Activated CD4-positive, alpha-beta memory T cell treated with anti-CD3 and anti-CD28 coated beads, Interleukin-2, amount 10 ng/mL, durations not matched to agents 7 days and 5 days (primary cell): ENCODE data around the gene FASN. TPM values are rescaled to one million over a fixed set of nuclear protein-coding genes. Genes with fewer than 3 reads are reported as not detected.

Experiments used
- CTCF ChIA-PET: fragments of 350-600 bp; sonication (Branson Sonifier 250); formaldehyde crosslinking; loops from one replicate; lab custom pipeline; 2021; ENCODE audit warnings: antibody characterized with exemption, inconsistent platforms; lab: Charles Lee
- POLR2A ChIA-PET: fragments of 350-600 bp; sonication (Branson Sonifier 250); formaldehyde crosslinking; loops from one replicate; lab custom pipeline; 2021; ENCODE audit warnings: antibody characterized with exemption; lab: Charles Lee
- DNase-seq: peaks from one replicate; pipeline ENCODE4 v3.0.0-alpha.2; 2020
- H3K27ac Mint-ChIP-seq: one replicate; pipeline ENCODE4 v1.8.0; 2021; ENCODE audit warnings: mild to moderate bottlenecking, mixed read lengths
- H3K27me3 Mint-ChIP-seq: one replicate; pipeline ENCODE4 v1.8.0; 2021; ENCODE audit warnings: mixed read lengths
- H3K36me3 Mint-ChIP-seq: one replicate; pipeline ENCODE4 v1.8.0; 2021; ENCODE audit warnings: low read depth, mixed read lengths
- H3K4me1 Mint-ChIP-seq: one replicate; pipeline ENCODE4 v1.8.0; 2021; ENCODE audit warnings: mixed read lengths
- H3K4me3 Mint-ChIP-seq: one replicate; pipeline ENCODE4 v1.8.0; 2021; ENCODE audit warnings: mild to moderate bottlenecking, mixed read lengths
- H3K9me3 Mint-ChIP-seq: one replicate; pipeline ENCODE4 v1.8.0; 2021; ENCODE audit warnings: mixed read lengths
- total RNA-seq, 2 experiments: library from RNA; stranded (reverse); gene quantifications; one replicate each; pipeline ENCODE4 v1.2.3, GENCODE V29; 2021

FASN gene
- total RNA-seq, 2 experiments from 2014 or later, result 181 to 191 TPM

DNA sequence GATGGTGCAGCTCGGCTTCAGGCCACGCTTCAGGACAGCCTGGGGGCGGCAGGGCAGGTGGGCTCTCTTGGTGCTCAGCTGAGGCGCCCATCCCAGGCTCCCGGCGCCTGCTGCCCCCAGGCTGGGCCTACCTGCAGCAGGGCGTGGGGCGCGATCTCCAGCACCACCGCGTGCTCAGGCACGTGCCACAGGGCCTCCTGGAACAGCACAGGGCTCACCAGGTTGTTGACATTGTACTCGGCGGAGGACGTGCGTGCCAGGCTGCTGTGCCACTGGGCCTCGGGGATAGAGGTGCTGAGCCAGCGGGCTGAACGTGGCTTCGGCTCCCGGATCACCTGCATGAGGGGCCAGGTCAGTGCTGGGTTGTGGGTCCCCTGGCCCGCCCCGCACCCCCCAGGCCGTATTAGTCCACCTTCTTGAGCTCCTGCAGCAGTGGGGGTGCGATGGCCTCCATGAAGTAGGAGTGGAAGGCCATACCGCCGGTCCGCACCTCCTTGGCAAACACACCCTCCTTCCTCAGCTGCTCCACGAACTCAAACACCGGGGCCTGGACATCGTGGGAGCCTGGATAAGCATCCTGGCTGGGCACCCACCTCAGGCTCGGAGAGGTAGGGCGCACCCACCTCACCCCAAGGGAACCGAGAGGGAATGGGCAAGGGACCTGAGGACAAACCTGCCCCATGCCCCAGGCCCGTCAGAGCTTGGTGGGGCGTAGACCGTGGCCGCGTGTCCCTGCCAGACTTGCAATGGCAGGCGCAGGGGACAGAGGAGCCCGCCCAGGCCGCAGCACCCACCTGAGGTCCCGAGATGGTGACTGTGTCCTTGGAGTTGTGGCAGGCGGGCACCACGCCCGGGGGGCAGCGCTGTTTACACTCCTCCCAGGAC, 9.0 kb downstream of the FASN start:
- Mint-ChIP-seq H3K36me3 (peaks cover 31% of the 10 kb centered on the region), H3K9me3 (no peaks in the 10 kb centered on the region), H3K27ac (no peak overlapping the region), H3K4me3 (no peak overlapping the region), H3K4me1 (peaks cover 2% of the 10 kb centered on the region), H3K27me3 (no peaks in the 10 kb centered on the region)
- ChIA-PET CTCF (no interaction called here), POLR2A (interaction anchor here (0.8 to 1.8 kb wide), 3 partner anchors 9 to 17 kb away, joined by 3 to 4 read pairs (median 4); partner anchors contain the start of gene FASN)
- no peak for DNase-seq

DNA sequence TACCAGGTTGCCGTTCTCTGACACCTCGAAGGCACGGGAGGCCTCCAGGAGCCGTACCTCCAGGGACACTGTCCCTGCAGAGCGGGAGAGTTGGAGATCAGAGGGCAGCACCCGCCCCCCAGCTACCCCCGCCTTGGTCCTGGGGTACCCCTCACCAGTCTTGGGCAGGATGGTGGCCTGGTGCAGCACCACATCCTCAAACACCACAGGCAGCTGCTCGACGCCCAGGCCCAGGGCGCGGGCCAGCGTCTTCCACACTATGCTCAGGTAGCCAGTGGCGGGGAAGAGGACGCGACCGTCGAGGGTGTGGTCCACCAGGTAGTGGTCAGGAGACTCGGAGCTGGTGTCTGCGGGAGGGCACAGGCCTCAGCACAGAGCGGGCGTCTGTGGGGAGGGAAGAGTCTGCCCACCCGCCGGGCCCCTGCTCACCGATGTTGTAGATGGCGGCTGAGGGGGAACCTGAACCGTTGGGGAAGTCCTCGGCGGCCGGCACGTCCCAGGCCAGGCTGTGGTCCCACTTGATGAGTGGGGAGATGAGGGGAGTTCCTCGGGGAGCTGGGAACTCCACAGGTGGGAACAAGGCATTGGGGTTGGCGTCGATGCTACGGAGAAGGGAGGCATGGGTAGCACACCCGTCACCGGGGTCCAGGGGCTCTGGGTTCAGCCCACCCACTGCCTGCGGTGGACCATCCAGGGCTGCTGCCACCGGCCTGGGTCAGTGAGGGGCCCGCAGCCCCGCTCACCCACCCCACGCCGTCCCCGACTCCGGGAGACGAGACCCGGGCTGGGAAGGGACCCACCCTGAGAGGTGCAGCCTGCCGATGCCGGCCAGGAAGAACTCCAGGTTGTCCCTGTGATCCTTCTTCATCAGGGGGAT, 9.8 kb downstream of the FASN start:
- no peak for DNase-seq

DNA sequence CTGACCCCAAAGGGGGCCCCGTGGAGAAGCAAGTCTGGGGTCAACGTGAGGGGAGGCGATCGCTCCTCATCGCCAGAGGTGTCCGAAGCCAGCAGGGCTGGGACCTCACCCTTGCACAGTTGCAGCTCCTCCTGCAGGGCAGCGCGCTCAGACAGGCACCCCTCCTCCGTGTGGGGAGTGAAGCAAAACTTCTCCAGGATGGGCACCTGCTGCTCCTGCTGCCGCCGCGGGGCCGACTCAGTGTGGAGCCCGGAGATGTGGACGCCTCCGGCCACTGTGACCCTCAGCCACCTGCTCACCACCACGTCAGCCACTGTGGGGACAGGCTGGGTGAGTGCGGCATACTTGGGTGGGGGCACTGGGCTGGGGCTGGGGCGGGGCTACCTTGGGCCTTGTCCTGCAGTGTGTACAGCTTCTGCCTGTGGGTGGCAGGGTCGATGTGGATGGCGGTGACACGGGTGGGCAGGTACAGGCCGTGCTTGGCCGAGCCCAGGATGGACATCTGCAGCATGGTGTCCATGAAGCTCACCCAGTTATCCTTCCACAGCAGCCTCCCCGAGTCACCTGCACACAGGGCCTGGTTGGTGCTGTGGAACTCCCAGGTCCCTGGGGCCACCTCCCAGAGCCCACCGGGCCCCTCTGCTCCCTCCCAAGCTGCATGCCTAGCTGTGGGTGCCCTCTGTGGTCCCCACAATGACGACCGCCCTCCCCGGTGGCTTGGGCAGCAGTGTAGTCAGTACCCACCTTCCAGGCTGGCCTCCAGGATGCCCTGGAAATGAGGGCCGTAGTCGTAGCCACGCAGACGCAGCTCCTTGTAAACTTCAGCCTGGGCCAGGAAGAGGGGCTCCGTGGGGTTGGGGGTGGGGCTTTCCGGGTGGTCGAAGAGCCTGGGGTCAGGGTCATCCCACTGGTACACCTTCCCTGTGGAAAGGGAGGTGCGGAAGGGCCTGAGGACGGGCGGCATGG, 10.8 kb downstream of the FASN start:
- H3K27me3 Mint-ChIP-seq, result no peaks in the 10 kb centered on the region
- no peaks in the 10 kb centered on the region for H3K4me1 Mint-ChIP-seq
- POLR2A ChIA-PET, result interaction anchor here (0.9 to 1.8 kb wide), 3 partner anchors 11 to 21 kb away, joined by 3 to 4 read pairs (median 3); no protein-coding TSS in a partner anchor
- no peak overlapping the region for H3K4me3 Mint-ChIP-seq
- H3K9me3 Mint-ChIP-seq, result no peaks in the 10 kb centered on the region
- no peak for DNase-seq
- CTCF ChIA-PET, result no interaction called here
- peaks cover 37% of the 10 kb centered on the region for H3K36me3 Mint-ChIP-seq
- no peak overlapping the region for H3K27ac Mint-ChIP-seq

More for the DNA sequence above, 9.8 kb downstream of the FASN start:
- H3K9me3 Mint-ChIP-seq, result no peaks in the 10 kb centered on the region
- ChIA-PET CTCF (no interaction called here), POLR2A (interaction anchor here (0.9 to 1.8 kb wide), 4 partner anchors 10 to 22 kb away, joined by 3 to 4 read pairs (median 3); no protein-coding TSS in a partner anchor)
- no peaks in the 10 kb centered on the region for H3K4me1 Mint-ChIP-seq
- peaks cover 32% of the 10 kb centered on the region for H3K36me3 Mint-ChIP-seq
- no peak overlapping the region for H3K27ac Mint-ChIP-seq
- no peaks in the 10 kb centered on the region for H3K27me3 Mint-ChIP-seq
- no peak overlapping the region for H3K4me3 Mint-ChIP-seq

DNA sequence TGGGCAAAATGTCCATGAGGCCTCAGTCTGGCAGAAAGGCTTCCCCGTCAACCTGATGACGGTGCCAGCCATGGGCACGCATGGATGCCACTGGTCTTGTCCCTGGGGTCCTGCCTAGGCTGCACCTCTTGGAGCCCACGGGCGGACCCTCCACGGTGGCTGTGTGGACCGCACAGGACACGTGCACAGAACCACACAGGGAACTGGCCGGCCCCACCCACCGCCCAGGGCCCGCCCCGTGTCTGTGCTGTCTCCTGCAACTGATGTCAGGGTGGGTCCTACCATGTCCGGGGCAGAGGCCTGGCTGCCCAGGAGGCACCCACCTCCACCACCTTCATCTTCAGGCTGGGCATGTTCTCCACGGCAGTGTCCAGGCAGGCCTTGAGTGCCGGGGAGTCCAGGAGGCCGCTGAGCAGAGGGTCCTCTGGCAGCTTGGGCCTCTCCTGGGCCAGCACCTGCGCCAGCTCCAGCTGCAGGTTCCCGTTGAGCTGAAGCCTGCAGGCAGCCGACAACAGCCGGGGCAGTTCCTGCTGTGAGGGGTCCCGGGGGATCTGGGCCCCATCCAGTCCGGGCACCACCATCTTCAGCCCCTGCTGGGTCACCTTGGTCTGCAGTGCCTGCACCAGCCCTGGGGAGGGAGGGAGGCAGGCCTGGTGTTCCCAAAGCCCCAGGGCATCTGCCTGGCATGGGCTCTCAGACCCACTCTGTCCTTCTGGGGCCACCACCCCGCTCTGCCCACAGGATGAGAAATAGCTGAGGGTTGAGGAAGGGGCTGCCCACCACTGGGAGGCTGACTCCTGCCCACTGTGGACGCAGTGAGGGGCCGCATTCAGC, 11.9 kb downstream of the FASN start:
- Mint-ChIP-seq H3K9me3 (no peaks in the 10 kb centered on the region), H3K27me3 (no peaks in the 10 kb centered on the region), H3K4me3 (no peak overlapping the region), H3K27ac (no peak overlapping the region), H3K4me1 (no peaks in the 10 kb centered on the region), H3K36me3 (peaks cover 36% of the 10 kb centered on the region)
- no peak for DNase-seq
- ChIA-PET POLR2A (interaction anchor here (1.5 kb wide), 1 partner anchor 12 kb away, joined by 3 read pairs; no protein-coding TSS in a partner anchor), CTCF (no interaction called here)

DNA sequence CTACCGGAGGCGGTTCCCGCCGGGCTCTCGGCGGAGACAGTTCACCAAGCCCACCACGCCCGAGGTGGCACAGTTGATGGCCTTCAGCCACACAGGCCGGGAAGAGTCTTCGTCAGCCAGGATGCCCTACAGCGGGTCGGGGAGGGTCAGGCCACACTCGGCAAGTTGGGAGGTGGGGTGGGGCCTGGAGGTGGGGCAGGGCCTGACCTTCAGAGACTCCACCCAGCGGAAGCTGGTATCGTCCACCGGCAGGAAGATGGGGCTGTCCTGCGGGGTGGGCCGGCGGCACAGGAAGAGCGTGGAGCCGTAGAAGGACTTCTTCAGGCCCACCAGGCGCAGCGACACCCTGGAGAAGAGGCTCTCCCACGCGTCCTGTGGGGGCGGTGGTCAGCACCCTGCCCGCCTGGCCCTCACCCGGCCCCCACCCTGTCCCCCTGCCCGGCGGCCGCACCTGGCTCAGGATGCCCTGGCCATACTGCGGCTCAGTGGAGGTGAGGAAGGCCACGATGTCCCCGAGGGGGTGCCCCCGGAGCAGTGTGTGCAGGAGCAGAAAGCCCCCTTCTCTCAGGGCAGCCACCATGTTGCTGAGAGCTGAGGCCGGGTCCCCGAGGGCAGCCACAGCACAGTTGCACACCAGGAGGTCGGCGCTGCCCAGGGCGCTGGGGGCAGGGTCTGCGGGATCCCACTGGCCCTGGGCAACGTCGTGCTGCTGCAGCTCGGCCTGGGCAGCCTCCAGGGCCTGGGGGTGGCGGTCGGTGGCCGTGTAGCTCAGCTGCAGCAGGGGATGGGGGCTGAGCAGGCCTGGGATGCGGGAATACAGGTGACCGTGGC, 12.8 kb downstream of the FASN start:
- DNase-seq, result no peak
- POLR2A ChIA-PET, result no interaction called here
- H3K9me3 Mint-ChIP-seq, result no peaks in the 10 kb centered on the region
- no peaks in the 10 kb centered on the region for H3K27me3 Mint-ChIP-seq
- peaks cover 32% of the 10 kb centered on the region for H3K36me3 Mint-ChIP-seq
- H3K4me1 Mint-ChIP-seq, result no peaks in the 10 kb centered on the region
- no peak overlapping the region for H3K27ac Mint-ChIP-seq
- H3K4me3 Mint-ChIP-seq, result no peak overlapping the region
- CTCF ChIA-PET, result no interaction called here

DNA sequence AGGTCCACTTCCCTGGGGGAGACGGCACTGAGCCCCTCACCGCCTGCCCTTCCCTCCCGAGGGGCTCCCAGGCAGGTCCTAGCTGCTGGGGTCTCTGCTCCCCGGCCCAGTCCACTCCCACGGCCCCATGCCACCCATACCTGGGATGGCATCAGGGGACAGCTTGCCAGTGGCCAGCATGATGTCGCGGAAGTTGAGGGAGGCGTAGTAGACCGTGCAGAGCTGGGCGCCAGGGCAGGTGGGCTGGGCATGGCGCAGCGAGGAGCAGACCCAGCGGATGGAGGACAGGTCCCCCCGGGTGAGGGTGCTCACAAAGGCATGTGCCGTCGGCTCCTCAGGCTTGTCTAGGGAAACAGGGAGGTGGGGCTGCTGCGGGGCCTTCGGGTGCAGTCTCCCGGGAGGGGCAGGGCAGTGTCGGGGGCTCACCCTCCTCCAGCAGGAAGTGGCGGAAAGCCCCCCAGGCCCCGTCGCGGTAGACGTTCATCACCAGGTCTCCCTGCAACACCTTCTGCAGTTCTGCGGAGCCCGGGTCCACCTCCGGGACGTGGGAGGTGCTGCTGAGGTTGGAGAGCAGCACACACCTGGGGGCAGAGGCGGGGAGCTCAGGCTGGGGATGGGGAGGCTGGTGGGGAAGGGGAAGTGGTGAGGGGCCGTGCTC, 13.5 kb downstream of the FASN start:
- Mint-ChIP-seq H3K36me3 (peaks cover 37% of the 10 kb centered on the region), H3K4me1 (no peaks in the 10 kb centered on the region), H3K27me3 (no peaks in the 10 kb centered on the region), H3K9me3 (no peaks in the 10 kb centered on the region), H3K27ac (no peak overlapping the region), H3K4me3 (no peak overlapping the region)
- DNase-seq, result no peak
- CTCF ChIA-PET, result no interaction called here
- POLR2A ChIA-PET, result no interaction called here

DNA sequence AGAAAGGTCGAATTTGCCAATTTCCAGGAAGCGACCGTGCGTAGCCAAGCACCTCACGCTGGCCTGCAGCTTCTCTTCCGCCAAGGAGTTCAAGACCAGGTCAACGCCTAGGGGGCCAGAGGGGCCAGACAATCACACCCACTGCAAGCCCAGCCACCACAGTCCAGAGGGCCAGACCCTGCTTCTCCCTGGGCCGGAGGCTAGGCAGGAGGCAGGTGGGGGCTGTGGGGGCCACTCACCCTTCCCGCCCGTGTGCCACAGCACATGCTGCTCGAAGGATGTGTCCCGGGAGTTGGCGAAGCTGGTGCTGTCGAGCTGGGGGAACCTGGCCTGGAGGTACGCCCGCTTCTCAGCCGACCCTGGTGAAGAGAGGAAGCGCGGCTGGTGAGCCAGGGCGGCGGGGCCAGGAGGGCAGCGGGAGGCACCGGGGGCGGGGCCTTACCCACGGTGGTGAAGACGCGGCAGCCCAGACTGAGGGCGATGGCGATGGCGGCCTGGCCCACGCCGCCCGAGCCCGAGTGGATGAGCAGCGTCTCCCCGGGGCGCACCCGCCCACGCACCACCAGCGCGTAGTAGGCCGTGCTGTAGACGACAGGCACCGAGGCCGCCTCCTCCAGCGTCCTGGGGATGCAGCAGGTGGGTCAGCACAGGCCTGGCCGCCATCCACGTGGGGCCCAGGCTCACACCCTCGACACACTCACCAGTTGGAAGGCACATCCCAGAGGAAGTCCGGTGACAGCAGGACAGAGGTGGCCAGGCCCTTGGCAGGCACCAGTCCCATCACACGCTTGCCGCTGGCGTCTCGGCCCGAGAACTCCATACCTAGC, 14.3 kb downstream of the FASN start:
- Mint-ChIP-seq H3K27ac (no peak overlapping the region), H3K27me3 (no peaks in the 10 kb centered on the region), H3K36me3 (peaks cover 35% of the 10 kb centered on the region), H3K4me3 (no peak overlapping the region), H3K4me1 (no peaks in the 10 kb centered on the region), H3K9me3 (no peaks in the 10 kb centered on the region)
- DNase-seq, result no peak
- POLR2A ChIA-PET, result interaction anchor here (1.2 kb wide), 1 partner anchor 10 kb away, joined by 3 read pairs; no protein-coding TSS in a partner anchor
- CTCF ChIA-PET, result interaction anchor here (1.4 kb wide), 1 partner anchor 46 kb away, joined by 4 read pairs; the partner anchor contains the start of gene DCXR

DNA sequence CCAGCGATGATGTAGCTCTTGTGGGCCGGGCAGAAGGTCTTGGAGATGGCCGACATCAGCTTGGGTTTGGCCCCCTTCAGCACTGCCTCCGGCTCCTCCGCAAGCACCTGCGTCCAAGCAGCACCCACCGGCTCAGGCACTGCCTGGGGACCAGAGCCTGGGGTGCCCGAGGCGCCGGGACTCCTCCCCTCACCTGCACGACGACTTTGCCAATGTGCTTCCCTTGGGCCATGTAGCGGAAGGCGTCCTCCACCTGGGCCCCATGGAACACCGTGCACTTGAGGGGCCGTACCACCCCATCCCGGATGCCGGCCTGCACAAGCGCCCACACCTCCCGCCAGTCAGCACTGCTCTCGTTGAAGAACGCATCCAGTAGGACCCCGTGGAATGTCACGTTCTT, 15.0 kb downstream of the FASN start:
- H3K4me1 Mint-ChIP-seq, result no peaks in the 10 kb centered on the region
- no peaks in the 10 kb centered on the region for H3K27me3 Mint-ChIP-seq
- ChIA-PET POLR2A (interaction anchor here (1.2 kb wide), 1 partner anchor 9 kb away, joined by 3 read pairs; no protein-coding TSS in a partner anchor), CTCF (interaction anchor here (1.4 kb wide), 1 partner anchor 45 kb away, joined by 4 read pairs; the partner anchor contains the start of gene DCXR)
- H3K36me3 Mint-ChIP-seq, result peaks cover 34% of the 10 kb centered on the region
- no peak overlapping the region for H3K27ac Mint-ChIP-seq
- H3K9me3 Mint-ChIP-seq, result no peaks in the 10 kb centered on the region
- no peak overlapping the region for H3K4me3 Mint-ChIP-seq
- DNase-seq, result no peak

DNA sequence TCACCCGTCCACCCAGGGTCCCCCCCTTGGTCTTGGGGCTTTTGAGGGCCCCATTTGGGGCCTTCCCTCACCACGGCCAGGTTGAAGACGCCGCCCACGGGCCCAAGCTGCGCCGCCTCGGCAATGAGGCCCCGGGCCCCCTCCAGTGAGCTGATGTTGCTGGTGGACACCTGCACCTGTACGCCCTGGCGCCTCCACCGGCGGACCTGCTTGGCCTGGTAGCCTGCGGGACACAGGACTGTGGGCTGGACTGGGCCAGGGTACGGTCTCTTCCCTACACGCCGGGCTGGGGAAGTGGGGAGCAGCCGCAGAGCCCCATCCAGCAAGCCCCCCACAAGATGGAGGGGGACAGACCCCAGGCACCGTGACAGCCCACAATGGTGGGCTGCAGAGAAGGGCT, 15.6 kb downstream of the FASN start:
- Mint-ChIP-seq H3K36me3 (peaks cover 33% of the 10 kb centered on the region), H3K4me3 (no peak overlapping the region), H3K9me3 (no peaks in the 10 kb centered on the region), H3K27me3 (no peaks in the 10 kb centered on the region), H3K4me1 (no peaks in the 10 kb centered on the region), H3K27ac (no peak overlapping the region)
- CTCF ChIA-PET, result interaction anchor here (1.4 kb wide), 1 partner anchor 45 kb away, joined by 4 read pairs; the partner anchor contains the start of gene DCXR
- DNase-seq, result no peak
- POLR2A ChIA-PET, result interaction anchor here (1.2 kb wide), 1 partner anchor 9 kb away, joined by 3 read pairs; no protein-coding TSS in a partner anchor

DNA sequence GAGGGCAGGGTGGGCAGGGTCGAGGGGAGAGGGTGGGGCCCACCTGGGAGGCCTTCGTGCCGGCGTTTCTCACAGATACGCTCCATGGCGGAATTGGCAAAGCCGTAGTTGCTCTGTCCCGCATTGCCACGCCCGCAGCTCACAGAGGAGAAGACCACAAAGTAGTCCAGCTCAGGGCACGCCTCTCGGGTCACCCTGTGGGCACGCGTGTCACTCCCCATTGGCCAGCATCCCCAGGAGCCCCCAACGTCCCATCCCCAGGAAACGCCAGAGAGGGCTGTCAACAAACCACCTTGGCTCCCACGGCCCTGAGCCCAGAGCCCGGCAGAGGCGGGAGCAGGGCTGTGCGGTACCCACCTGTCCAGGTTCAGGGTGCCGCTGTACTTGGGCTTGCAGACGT, 16.1 kb downstream of the FASN start:
- no peaks in the 10 kb centered on the region for H3K27me3 Mint-ChIP-seq
- no peak overlapping the region for H3K4me3 Mint-ChIP-seq
- peaks cover 33% of the 10 kb centered on the region for H3K36me3 Mint-ChIP-seq
- POLR2A ChIA-PET, result interaction anchor here (1.5 kb wide), 1 partner anchor 16 kb away, joined by 4 read pairs; no protein-coding TSS in a partner anchor
- no peaks in the 10 kb centered on the region for H3K9me3 Mint-ChIP-seq
- CTCF ChIA-PET, result no interaction called here
- no peak overlapping the region for H3K27ac Mint-ChIP-seq
- no peaks in the 10 kb centered on the region for H3K4me1 Mint-ChIP-seq
- DNase-seq, result no peak
